ENCODE results near the gene MICALL2.

MICALL2 gene

GRCh38 chr7:1411414-1411813, 47.9 kb downstream of the MICALL2 start:
- no peak for DNase-seq

- no peak for DNase-seq
Observed at GRCh38 chr7:1410992-1411391, 48.3 kb downstream of the MICALL2 start.

GRCh38 chr7:1409555-1409954, 49.7 kb downstream of the MICALL2 start:
- no peak for DNase-seq

- no peak for DNase-seq
Observed at GRCh38 chr7:1408466-1408865, 50.8 kb downstream of the MICALL2 start.

- DNase-seq: no peak
Observed at GRCh38 chr7:1407892-1408291, 51.4 kb downstream of the MICALL2 start.

- no peak for DNase-seq
Observed at GRCh38 chr7:1404898-1405548, 54.2 kb downstream of the MICALL2 start.

GRCh38 chr7:1404460-1404809, 54.8 kb downstream of the MICALL2 start:
- DNase-seq: no peak

GRCh38 chr7:1403638-1404459, 55.4 kb downstream of the MICALL2 start:
- DNase-seq: no peak

- no peak for DNase-seq
Observed at GRCh38 chr7:1402791-1403637, 56.3 kb downstream of the MICALL2 start.

- DNase-seq: no peak
Observed at GRCh38 chr7:1402110-1402790, 57.0 kb downstream of the MICALL2 start.

GRCh38 chr7:1401011-1401410, 58.3 kb downstream of the MICALL2 start:
- no peak for DNase-seq

GRCh38 chr7:1400371-1400770, 58.9 kb downstream of the MICALL2 start:
- no peak for DNase-seq

GRCh38 chr7:1397491-1398327, 61.6 kb downstream of the MICALL2 start:
- no peak for DNase-seq

GRCh38 chr7:1396195-1396594, 63.1 kb downstream of the MICALL2 start:
- DNase-seq: no peak

- no peak for DNase-seq
Observed at GRCh38 chr7:1395211-1396070, 63.8 kb downstream of the MICALL2 start.

- no peak for DNase-seq
Observed at GRCh38 chr7:1394371-1394770, 64.9 kb downstream of the MICALL2 start.

- DNase-seq: no peak
Observed at GRCh38 chr7:1393421-1393820, 65.8 kb downstream of the MICALL2 start.

- no peak for DNase-seq
Observed at GRCh38 chr7:1392556-1392955, 66.7 kb downstream of the MICALL2 start.

GRCh38 chr7:1391449-1391848, 67.8 kb downstream of the MICALL2 start:
- no peak for DNase-seq

GRCh38 chr7:1388703-1389335, 70.5 kb downstream of the MICALL2 start:
- DNase-seq: no peak
